AG08395 (cell line): ENCODE results near the gene ANTXRL.
"Not testable (repeated sequence)": the region's sequence is repeated elsewhere in the genome, so short reads cannot be mapped to it uniquely, and the experiment has no call there.

Source experiments
- DNase-seq: peaks from one replicate; pipeline ENCODE4 v3.0.0; 2012; ENCODE audit warnings: mixed read lengths, low spot score

ANTXRL gene

DNA sequence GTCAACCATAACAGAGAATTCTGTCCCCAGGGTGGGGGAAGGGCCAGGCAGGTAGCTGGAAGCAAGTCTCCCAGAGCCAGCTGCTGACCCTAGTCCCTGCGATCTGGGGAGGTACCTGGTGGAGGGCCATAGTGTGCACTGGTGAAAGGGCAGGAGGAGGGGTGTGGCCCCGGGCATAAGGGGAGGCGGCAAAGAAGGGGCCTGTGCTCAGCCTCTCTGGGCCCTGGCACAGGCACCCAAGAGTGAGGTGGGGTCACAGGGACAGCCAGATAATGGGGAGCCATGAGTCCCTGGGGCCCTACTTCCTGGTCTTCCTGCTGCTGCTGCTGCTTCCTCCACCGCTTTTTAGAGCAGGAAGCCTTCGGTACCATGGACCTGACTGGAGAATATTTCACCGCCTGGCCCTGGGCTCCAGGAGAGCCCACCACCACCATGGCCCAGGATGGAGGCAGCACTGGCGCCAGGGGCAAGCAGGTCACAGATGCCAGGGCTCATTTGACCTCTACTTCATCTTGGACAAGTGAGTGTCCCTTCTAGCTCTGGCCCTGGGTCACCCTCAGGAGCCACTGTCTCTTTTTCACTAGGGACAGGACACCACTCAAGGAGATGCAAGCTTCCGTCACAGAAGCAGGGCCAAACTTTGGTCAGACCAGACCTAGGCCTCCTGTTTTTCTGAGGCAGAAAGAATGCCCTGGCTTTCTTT, at the start of gene ANTXRL:
TSS of gene ANTXRL (plus strand) at position 7 of the 703 bp plus-strand sequence. CDS start at position 273, 266 bp downstream.
- no peak for DNase-seq

DNA sequence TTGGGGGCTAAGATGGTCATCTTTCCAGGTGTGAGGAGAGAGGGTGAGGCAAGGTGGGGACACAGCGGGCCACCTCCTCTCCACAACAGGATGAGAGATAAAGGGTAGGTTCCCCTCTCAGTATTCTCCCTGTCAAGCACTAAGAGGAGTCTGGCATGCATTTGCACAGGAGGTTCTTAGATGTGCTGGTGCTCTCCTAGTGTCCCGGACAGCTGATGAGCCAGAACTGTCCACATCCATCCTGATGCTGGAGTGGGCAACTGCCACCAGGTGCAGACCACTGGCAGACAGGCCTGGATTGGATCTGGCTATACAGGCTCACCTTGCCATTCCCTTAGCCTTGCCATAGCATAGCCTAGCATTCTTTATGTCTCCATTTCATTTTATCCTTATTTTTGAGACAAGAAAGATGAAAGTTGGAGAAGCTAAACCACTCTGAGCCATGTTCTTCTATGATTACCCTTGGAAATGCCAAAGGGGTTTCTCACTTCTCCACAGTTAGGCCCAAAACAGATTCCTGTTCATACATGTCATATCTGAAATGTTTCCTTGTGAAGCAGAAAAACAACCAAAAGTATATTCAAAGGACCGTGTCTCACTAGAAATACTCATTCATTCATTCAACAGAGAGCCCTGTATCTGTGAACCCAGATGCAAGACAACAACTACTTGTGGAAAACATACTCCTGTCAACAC, 48.8 kb upstream of the ANTXRL start:
- no peak for DNase-seq

GRCh38 chr10:46239247-46239646, 47.5 kb upstream of the ANTXRL start:
- no peak for DNase-seq

- DNase-seq = no peak
Measured at GRCh38 chr10:46239993-46240683, 46.7 kb upstream of the ANTXRL start.

DNA sequence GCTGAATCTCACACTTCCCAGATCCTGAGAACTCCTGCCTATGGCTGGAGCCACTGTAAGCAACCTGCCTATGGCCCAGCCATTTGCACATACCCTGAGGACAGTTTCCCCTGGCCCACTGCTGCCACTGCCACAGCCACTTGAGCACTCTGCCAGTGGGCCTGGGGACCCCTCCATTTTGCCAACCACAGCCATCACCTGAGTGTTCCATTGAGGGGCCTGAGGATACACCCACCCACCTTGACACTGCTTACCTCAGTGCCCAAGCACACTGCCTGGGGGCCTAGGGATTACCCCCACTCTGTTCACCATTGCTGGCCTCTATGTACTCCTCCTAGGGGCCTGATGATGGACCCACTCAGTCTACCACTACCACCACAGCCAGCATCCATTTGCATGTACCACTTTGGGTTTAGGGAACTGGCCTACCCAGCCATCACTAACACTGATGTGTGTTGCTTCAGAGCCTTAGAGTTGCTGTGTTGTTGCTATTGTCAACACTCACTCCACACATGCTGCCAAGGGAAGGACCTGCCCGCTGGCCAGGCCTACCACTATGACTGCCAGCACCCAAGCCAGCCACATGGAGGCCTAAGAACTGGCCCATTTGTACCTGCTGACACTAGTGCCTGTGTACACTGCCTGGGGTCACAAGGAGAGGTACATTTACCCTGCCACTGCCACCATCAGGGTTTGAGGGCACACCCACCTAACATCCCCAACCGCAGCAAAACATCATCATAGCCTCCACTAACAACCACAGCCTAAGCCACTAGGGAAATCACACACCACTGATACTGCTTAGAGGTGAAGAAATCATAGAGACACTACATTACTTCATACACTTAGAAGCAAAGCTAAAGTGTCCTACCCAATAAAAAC, 45.9 kb upstream of the ANTXRL start:
- DNase-seq = no peak

- DNase-seq = no peak
Measured at GRCh38 chr10:46245381-46245900, 41.4 kb upstream of the ANTXRL start.

GRCh38 chr10:46246400-46247180, 40.2 kb upstream of the ANTXRL start:
- DNase-seq = not testable (repeated sequence)

GRCh38 chr10:46247181-46247475, 39.7 kb upstream of the ANTXRL start:
- DNase-seq = no peak

- DNase-seq = no peak
Measured at GRCh38 chr10:46247808-46248569, 38.8 kb upstream of the ANTXRL start.

DNA sequence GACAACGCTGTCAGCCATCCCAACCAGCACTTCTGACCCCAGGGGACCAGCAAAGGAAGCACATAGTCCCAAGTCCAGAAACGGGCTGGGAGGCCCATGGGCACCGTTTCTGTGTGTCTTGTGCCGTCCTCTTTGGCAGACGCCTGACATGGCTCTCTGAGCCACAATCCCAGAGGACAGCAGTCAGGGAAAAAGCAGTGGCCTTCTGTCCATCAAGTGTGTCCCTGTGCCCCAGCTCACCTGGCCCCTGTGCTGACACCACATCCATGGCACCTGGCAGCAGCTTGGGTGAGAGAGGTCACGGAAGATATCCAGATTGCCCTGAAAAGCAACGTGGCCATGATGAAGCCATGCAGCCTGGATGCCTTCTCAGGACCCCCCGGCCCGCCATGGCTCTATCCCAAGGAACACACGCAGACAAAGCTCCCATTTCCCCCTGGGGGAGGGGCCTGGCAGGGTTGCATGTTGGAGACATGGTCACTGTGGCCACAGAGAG, 38.1 kb upstream of the ANTXRL start:
- DNase-seq = no peak

DNA sequence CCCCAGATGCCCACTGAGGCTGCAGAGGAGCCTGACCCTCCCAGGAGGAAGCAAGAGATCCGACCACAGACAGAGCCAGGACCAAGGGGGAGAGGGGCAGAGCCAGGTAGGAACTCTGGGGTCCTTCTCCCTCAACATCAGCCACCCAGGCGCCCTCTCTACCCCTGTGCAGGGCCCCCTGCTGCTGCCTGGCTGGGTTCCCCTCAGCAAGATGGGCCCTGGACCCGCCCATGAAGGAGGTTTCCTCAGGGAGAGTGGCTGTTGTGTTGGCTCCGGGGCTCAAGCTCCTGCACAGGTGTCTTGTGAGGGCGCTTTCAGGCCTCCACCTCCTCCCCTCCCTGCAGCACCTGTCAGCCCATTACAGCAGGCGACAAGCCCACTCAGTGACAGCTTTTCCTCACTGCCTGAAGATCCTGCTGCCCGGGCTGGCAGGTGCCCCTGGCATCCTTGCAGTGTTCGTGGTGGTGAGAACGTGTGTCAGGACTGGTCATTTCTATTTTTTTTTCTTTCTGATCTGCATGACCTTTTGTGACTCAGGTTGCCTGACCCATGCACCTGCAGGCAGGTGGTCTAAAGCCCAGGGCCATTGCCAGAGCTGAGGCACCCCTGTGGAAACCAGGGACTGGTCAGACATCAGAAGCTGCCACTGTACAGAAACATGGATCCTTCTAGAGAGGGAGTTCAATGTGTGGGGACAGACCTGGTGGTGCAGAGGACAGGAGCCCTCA, 37.0 kb upstream of the ANTXRL start:
- DNase-seq = not testable (repeated sequence)

- no peak for DNase-seq
Measured at GRCh38 chr10:46250481-46250880, 36.3 kb upstream of the ANTXRL start.

- no peak for DNase-seq
Measured at GRCh38 chr10:46250898-46251856, 35.6 kb upstream of the ANTXRL start.

GRCh38 chr10:46251857-46252847, 34.6 kb upstream of the ANTXRL start:
- DNase-seq = no peak

DNA sequence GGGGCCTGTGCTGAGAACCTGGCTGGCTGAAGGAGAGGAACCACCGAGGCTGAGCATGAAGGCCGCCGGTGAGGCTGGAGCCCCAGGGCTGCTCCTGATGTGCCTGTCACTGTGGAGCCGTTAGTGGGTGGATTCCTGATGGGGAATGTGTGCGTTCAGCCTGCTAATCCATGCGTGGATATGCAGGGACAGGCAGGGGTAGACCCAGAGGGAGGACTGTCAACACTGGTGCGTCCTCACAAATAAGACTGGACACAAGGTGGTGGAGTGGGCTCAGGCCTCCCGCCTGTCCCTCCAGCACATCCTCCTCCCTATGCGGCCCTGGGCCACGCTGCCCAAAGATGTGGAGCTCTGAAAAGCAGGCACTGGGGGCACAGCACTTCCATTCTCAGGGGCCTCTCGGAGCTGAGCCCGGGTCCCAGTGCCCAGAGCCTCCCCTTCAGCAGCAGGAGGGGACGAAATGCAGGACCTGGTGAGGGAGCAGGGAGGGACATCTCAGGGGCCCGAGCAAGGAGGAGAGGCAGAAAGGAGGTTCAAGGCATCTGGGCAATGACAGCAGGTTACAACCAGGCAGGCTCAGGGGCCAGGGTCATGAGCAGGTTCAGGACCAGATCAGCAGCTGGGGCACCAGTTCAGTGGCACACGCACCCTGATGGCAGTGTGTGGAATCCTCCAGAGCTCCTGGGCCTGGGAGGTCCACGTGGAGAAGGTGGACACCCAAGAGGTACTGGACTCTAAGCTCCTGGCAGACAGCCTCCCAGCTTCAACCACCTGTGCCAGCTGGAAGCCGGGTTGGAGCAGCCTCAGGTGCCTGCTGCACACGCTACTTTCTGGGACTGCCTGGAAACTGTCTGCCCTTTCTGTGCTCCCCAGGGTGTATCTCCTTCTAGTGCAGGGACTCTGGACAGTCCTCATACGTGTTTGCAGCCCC, 33.5 kb upstream of the ANTXRL start:
- DNase-seq = no peak

DNA sequence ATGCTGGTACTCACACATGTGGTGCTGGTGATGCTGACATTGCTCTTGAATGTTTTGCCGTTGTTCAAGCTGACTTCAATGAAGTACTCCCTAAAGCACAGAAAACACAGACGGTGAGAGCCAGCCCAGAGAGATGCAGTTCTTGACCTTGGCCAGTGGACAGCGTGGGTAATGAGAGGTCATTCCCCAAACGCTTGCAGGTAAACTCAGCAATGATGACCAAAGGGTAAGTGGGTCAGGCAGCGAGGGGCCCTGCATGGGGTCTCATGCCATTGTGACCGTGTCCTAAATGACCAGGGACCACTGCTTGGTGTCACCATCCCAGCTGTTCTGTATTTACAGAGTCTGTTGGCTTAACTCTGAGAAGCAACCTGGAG, 32.8 kb upstream of the ANTXRL start:
- DNase-seq = no peak
